IMR-90 (cell line): ENCODE data around the gene SYNE3. TPM values are rescaled to one million over a fixed set of nuclear protein-coding genes. Genes with fewer than 3 reads are reported as not detected.
A peak's percentile ranks its signal among the peaks of the same experiment; 100 is the strongest.

ENCODE experiments used
- ATAC-seq: fragments of 200-7000 bp; cut with Tn5 transposase; 2 replicates; pipeline ENCODE4 v1.9.1; 2020; ENCODE audit warnings: low read depth, mild to moderate bottlenecking, moderate library complexity
- BruUV-seq: library from RNA; stranded (reverse); fragments of 400-500 nt; replicated peaks from 2 replicates; lab custom pipeline; 2021; lab: Mats Ljungman, UMichigan
- CTCF ChIA-PET: fragments of 300-600 bp; formaldehyde crosslinking; extraction: SDS; loops from one replicate; lab custom pipeline; 2021; ENCODE audit warnings: antibody characterized with exemption; lab: Yijun Ruan, JAX
- POLR2A ChIA-PET: fragments of 300-600 bp; sonication (Branson Sonifier 250); formaldehyde crosslinking; loops from one replicate; lab custom pipeline; 2022; ENCODE audit warnings: antibody characterized with exemption; ENCODE audit not compliant: unreplicated experiment; lab: Charles Lee
- DNase-seq: peaks from one replicate; pipeline ENCODE4 v3.0.0; 2013
- H2AFZ ChIP-seq: replicated peaks from 2 replicates; pipeline ENCODE3; 2013; ENCODE audit warnings: low read length, mild to moderate bottlenecking; ENCODE audit not compliant: poor library complexity
- H2AK5ac ChIP-seq: 2 replicates; pipeline ENCODE4 v1.6.1; 2013; ENCODE audit warnings: low read depth, low read length, inconsistent platforms
- H2AK9ac ChIP-seq: replicated peaks from 2 replicates; pipeline ENCODE3; 2013; ENCODE audit warnings: mild to moderate bottlenecking, low read depth, low read length, moderate library complexity; ENCODE audit not compliant: poor library complexity
- H2BK120ac ChIP-seq: 2 replicates; pipeline ENCODE4 v1.6.1; 2013; ENCODE audit warnings: low read depth, low read length, inconsistent platforms
- H2BK15ac ChIP-seq: 3 replicates; pipeline ENCODE4 v1.6.1; 2013; ENCODE audit warnings: low read depth, low read length, inconsistent platforms
- H2BK20ac ChIP-seq: 2 replicates; pipeline ENCODE4 v1.6.1; 2013; ENCODE audit warnings: low read depth, mild to moderate bottlenecking, inconsistent platforms, low read length, moderate library complexity
- H2BK5ac ChIP-seq: 2 replicates; pipeline ENCODE4 v1.6.1; 2013; ENCODE audit warnings: mild to moderate bottlenecking, low read depth, low read length, inconsistent platforms; ENCODE audit not compliant: poor library complexity, severe bottlenecking
- H3K14ac ChIP-seq: replicated peaks from 2 replicates; pipeline ENCODE4 v1.6.1; 2013; ENCODE audit warnings: low read depth, low read length, inconsistent platforms
- H3K18ac ChIP-seq: 2 replicates; pipeline ENCODE4 v1.6.1; 2013; ENCODE audit warnings: low read depth, low read length, control low read depth
- H3K23ac ChIP-seq: 2 replicates; pipeline ENCODE4 v1.6.1; 2013; ENCODE audit warnings: low read depth, low read length, inconsistent platforms
- H3K27ac ChIP-seq: 2 replicates; pipeline ENCODE4 v1.5.1; 2013; ENCODE audit warnings: mild to moderate bottlenecking, control low read depth, low read length; ENCODE audit not compliant: insufficient read depth
- H3K27me3 ChIP-seq: 2 replicates; pipeline ENCODE4 v1.6.1; 2013; ENCODE audit warnings: low read length; ENCODE audit not compliant: control insufficient read depth, insufficient read depth
- H3K36me3 ChIP-seq: 2 replicates; pipeline ENCODE4 v1.6.1; 2013; ENCODE audit warnings: low read length, mixed read lengths; ENCODE audit not compliant: control insufficient read depth, insufficient read depth
- H3K4ac ChIP-seq: 2 replicates; pipeline ENCODE4 v1.6.1; 2013; ENCODE audit warnings: low read depth, low read length, inconsistent platforms
- H3K4me1 ChIP-seq: 2 replicates; pipeline ENCODE4 v1.6.1; 2013; ENCODE audit warnings: low read length, mixed read lengths; ENCODE audit not compliant: control insufficient read depth, insufficient read depth
- H3K4me2 ChIP-seq: 2 replicates; pipeline ENCODE4 v1.6.1; 2013; ENCODE audit warnings: low read depth, mild to moderate bottlenecking, control low read depth, low read length, moderate library complexity
- H3K4me3 ChIP-seq: 2 replicates; pipeline ENCODE4 v1.5.1; 2013; ENCODE audit warnings: low read depth, mild to moderate bottlenecking, control low read depth, low read length, moderate library complexity; ENCODE audit not compliant: insufficient read depth
- H3K56ac ChIP-seq: 2 replicates; pipeline ENCODE4 v1.6.1; 2013; ENCODE audit warnings: low read length, inconsistent platforms; ENCODE audit not compliant: insufficient read depth; ENCODE audit errors: extremely low read depth
- H3K79me1 ChIP-seq, 2 experiments: 2 replicates each; pipeline ENCODE4 v1.6.1; 2013; ENCODE audit warnings: low read length in 2 of 2, inconsistent platforms in 1 of 2, low read depth in 1 of 2
- H3K9ac ChIP-seq: 2 replicates; pipeline ENCODE4 v1.6.1; 2013; ENCODE audit warnings: low read depth, low read length, control low read depth
- H3K9me1 ChIP-seq: 2 replicates; pipeline ENCODE4 v1.6.1; 2013; ENCODE audit warnings: low read length, inconsistent platforms; ENCODE audit not compliant: insufficient read depth
- H3K9me3 ChIP-seq: 2 replicates; pipeline ENCODE4 v1.6.1; 2013; ENCODE audit warnings: low read length; ENCODE audit not compliant: control insufficient read depth, insufficient read depth
- H4K20me1 ChIP-seq: 2 replicates; pipeline ENCODE4 v1.6.1; 2013; ENCODE audit warnings: low read length, inconsistent platforms; ENCODE audit not compliant: insufficient read depth
- H4K5ac ChIP-seq: 2 replicates; pipeline ENCODE4 v1.6.1; 2013; ENCODE audit warnings: mild to moderate bottlenecking, low read depth, low read length, control low read depth
- H4K8ac ChIP-seq, 2 experiments: 2 replicates each; pipeline ENCODE4 v1.6.1; 2013; ENCODE audit warnings: low read depth in 2 of 2, low read length in 2 of 2, control low read depth in 1 of 2, inconsistent platforms in 1 of 2
- H4K91ac ChIP-seq: 2 replicates; pipeline ENCODE4 v1.6.1; 2013; ENCODE audit warnings: low read depth, low read length, inconsistent platforms; ENCODE audit not compliant: insufficient read depth
- CEBPB ChIP-seq: IDR thresholded peaks from 2 replicates; pipeline ENCODE4 v1.6.1; 2012; ENCODE audit warnings: low read depth, low read length, improper control_type of control experiment
- CHD1 ChIP-seq: IDR thresholded peaks from 2 replicates; pipeline ENCODE4 v1.6.1; 2012; ENCODE audit warnings: low read depth, low read length, improper control_type of control experiment
- MAZ ChIP-seq: IDR thresholded peaks from 2 replicates; pipeline ENCODE4 v1.6.1; 2012; ENCODE audit warnings: low read depth, mild to moderate bottlenecking, low read length, improper control_type of control experiment, moderate library complexity, borderline replicate concordance
- MXI1 ChIP-seq: IDR thresholded peaks from 2 replicates; pipeline ENCODE4 v1.6.1; 2012; ENCODE audit warnings: low read depth, mild to moderate bottlenecking, low read length, moderate library complexity, borderline replicate concordance
- NFE2L2 ChIP-seq: fragments of 150-350 bp; IDR thresholded peaks from 2 replicates; pipeline ENCODE4 v1.6.1; 2016; ENCODE audit warnings: low read depth, mild to moderate bottlenecking, low read length
- POLR2A ChIP-seq: IDR thresholded peaks from 2 replicates; pipeline ENCODE4 v1.6.1; 2012; ENCODE audit warnings: mild to moderate bottlenecking, low read depth, low read length
- RCOR1 ChIP-seq: IDR thresholded peaks from 2 replicates; pipeline ENCODE4 v1.6.1; 2012; ENCODE audit warnings: mild to moderate bottlenecking, low read length, improper control_type of control experiment; ENCODE audit not compliant: insufficient replicate concordance
- WGBS, 2 experiments: methylation state at CpG; one replicate each; pipeline versions ENCODE4 v1.1.5 to v1.1.7; 2013; ENCODE audit warnings: missing lambda C conversion rate in 2 of 2; ENCODE audit not compliant: insufficient read length in 1 of 2; ENCODE audit errors: extremely low coverage in 2 of 2; 5-methylcytosine and 5-hydroxymethylcytosine counted together
- dilution Hi-C: fragments of 300-500 bp; cut with HindIII; formaldehyde crosslinking; loops from one replicate; pipeline ENCODE4 v1.14.3; 2018; ENCODE audit warnings: low sequenced_read_pairs; ENCODE audit not compliant: unreplicated experiment
- in situ Hi-C: fragments of 300-500 bp; cut with MboI; formaldehyde crosslinking; loops from 3 replicates; pipeline ENCODE4 v1.14.3; 2019; ENCODE audit warnings: low sequenced_read_pairs, inconsistent platforms, mixed read lengths
- intact Hi-C: fragments of 100-400 bp; cut with micrococcal nuclease; formaldehyde crosslinking; loops from 2 replicates; pipeline ENCODE4 v1.10.0; 2022
- polyA plus RNA-seq, 3 experiments: library from polyadenylated mRNA; depleted of rRNA; stranded (reverse); fragments of >200 nt; gene quantifications; 2 replicates each; pipeline ENCODE4 v1.2.3, GENCODE V29; 2012; ENCODE audit warnings: low replicate concordance in 1 of 3
- total RNA-seq: library from RNA; depleted of rRNA; stranded (reverse); fragments of >200 nt; gene quantifications from 2 replicates; pipeline ENCODE4 v1.2.3, GENCODE V29; 2012

SYNE3 gene
- total and polyA plus RNA-seq, 2 of the 4 experiments (the other 2 are of a cell fraction) = 2.9 to 5.0 TPM

DNA sequence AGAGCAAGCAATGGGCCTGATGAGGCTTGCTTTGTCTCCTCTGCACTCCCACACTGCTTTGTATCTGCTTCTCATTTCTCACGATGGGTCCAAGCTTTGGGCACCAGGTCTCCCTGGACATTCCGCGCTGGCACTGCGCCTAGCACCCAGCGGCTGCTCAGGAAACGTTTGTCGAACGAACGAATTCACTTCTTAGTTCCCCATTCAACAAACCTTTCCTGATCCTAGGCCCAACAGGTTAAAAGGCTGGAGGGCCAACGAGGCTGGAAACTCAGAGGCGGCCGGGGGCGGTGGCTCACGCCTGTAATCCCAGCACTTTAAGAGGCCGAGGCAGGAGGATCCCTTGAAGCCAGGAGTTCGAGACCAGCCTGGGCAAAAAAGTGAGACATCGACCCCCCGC is 17.4 kb upstream of the SYNE3 start (continued):
- TF ChIP-seq MAZ = no peak

DNA sequence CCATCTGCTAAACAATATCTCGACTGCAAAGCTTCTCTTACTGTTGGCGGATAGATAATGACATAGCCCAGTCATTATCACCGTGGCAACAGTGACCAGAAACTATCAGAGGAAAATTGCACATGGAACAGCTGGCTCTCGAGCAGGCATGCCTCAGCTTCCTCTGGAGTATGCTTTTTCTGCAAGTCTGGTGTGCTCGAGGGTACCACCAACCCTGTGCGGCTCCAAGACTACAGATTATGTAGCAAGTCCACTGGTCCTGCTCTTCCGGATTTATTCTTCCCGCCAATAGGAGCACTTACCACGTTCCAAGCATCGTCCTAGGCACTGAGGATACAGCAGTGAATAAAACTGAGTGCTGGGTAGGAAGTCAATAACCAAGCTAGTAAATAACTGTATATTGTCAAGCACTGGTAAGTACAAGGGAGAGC is 17.0 kb upstream of the SYNE3 start:
- H3K18ac ChIP-seq = no peak overlapping the region
- peak overlapping the region; percentile 97 for H3K4me2 ChIP-seq
- ATAC-seq (no peak), DNase-seq (peak; percentile 65)
- no peaks in the 10 kb centered on the region for H3K9me3 ChIP-seq
- peak overlapping the region; percentile 21; the same call in 1 of the 2 replicates for H2BK20ac ChIP-seq
- H2AFZ ChIP-seq = peak overlapping the region; percentile 2
- H3K4ac ChIP-seq = peak overlapping the region; percentile 95
- dilution Hi-C loops (no loop called here), in situ Hi-C loops (loop anchor here (25.0 kb wide), 1 partner anchor 729 kb away; the partner anchor contains the start of gene BDKRB1), intact Hi-C loops (loop anchor here (5.0 to 10.0 kb wide), 4 partner anchors 309 to 931 kb away; no protein-coding TSS in a partner anchor)
- peak overlapping the region; percentile 97 for H3K14ac ChIP-seq
- BruUV-seq = no TSS peak
- TF ChIP-seq CEBPB (no peak), RCOR1 (no peak), MXI1 (peak; percentile 93), NFE2L2 (no peak), POLR2A (peak; percentile 33; the same call in 1 of the 2 replicates), CHD1 (no peak)
- no peaks in the 10 kb centered on the region for H3K36me3 ChIP-seq
- H3K79me1 ChIP-seq = peaks cover 24 to 64% of the 10 kb centered on the region in 2 experiments
- H2BK120ac ChIP-seq = peak overlapping the region; percentile 66
- POLR2A ChIA-PET = interaction anchor here (1.0 to 1.1 kb wide), 2 partner anchors 17 to 91 kb away, joined by 3 to 8 read pairs; partner anchors contain the start of gene SYNE3
- peak overlapping the region; percentile 43; the same call in 1 of the 3 replicates for H2BK15ac ChIP-seq
- H2AK9ac ChIP-seq = peak overlapping the region; percentile 95
- H2BK5ac ChIP-seq = peak overlapping the region; percentile 70
- H4K91ac ChIP-seq = peak overlapping the region; percentile 87
- peak overlapping the region; percentile 62 for H3K4me3 ChIP-seq
- H3K4me1 ChIP-seq = peaks cover 13% of the 10 kb centered on the region
- peak overlapping the region; percentile 81 for H3K9ac ChIP-seq
- H4K5ac ChIP-seq = peak overlapping the region; percentile 61
- 0% methylated on average over 2 of the region's 10 CpGs; no CpG with 5 or more reads in 1 of the 2 experiments for WGBS, 2 experiments
- H3K27me3 ChIP-seq = no peaks in the 10 kb centered on the region
- peak overlapping the region; percentile 87 for H2AK5ac ChIP-seq
- peak overlapping the region; percentile 87 for H3K23ac ChIP-seq
- peak overlapping the region; percentile 72 for H3K56ac ChIP-seq
- peak overlapping the region; percentile 90 for H3K27ac ChIP-seq
- peak overlapping the region; percentile 28 to 73; a peak in 3 of 4 replicates for H4K8ac ChIP-seq
- CTCF ChIA-PET = interaction anchor here (0.6 to 1.7 kb wide), 5 partner anchors 20 to 1126 kb away, joined by 3 to 5 read pairs (median 3); no protein-coding TSS in a partner anchor
- peaks cover 32% of the 10 kb centered on the region for H4K20me1 ChIP-seq
- H3K9me1 ChIP-seq = peaks cover 11% of the 10 kb centered on the region
